Activated CD4-positive, alpha-beta T cell treated with anti-CD3 and anti-CD28 coated beads, Interleukin-10, Interleukin-2, amounts not matched to agents 100 ng/mL and 50 ng/mL, durations not matched to agents 16 hours and 8 hours (primary cell): Measurements from ENCODE around the gene EXOC4.

ENCODE experiments used
- DNase-seq: peaks from one replicate; pipeline ENCODE4 v3.0.0-alpha.2; 2020

EXOC4 gene

GRCh38 chr7:133371616-133372015 is 118.7 kb downstream of the EXOC4 start:
- no peak for DNase-seq

- DNase-seq, result no peak
Observed at GRCh38 chr7:133372337-133372736, 119.5 kb downstream of the EXOC4 start.

GRCh38 chr7:133376514-133376913 is 123.6 kb downstream of the EXOC4 start:
- DNase-seq, result no peak

GRCh38 chr7:133381965-133382364 is 129.1 kb downstream of the EXOC4 start:
- no peak for DNase-seq

GRCh38 chr7:133382775-133383559 is 130.1 kb downstream of the EXOC4 start:
- DNase-seq, result no peak

GRCh38 chr7:133386205-133386604 is 133.3 kb downstream of the EXOC4 start:
- DNase-seq, result no peak

- no peak for DNase-seq
Observed at GRCh38 chr7:133389727-133390126, 136.8 kb downstream of the EXOC4 start.

- DNase-seq, result no peak
Observed at GRCh38 chr7:133391206-133391605, 138.3 kb downstream of the EXOC4 start.

- no peak for DNase-seq
Observed at GRCh38 chr7:133394369-133394768, 141.5 kb downstream of the EXOC4 start.

GRCh38 chr7:133395551-133395950 is 142.7 kb downstream of the EXOC4 start:
- DNase-seq, result no peak

- no peak for DNase-seq
Observed at GRCh38 chr7:133398506-133398905, 145.6 kb downstream of the EXOC4 start.

GRCh38 chr7:133401225-133401624 is 148.3 kb downstream of the EXOC4 start:
- DNase-seq, result no peak

GRCh38 chr7:133408212-133408611 is 155.3 kb downstream of the EXOC4 start:
- no peak for DNase-seq

- no peak for DNase-seq
Observed at GRCh38 chr7:133409421-133409820, 156.5 kb downstream of the EXOC4 start.

- DNase-seq, result no peak
Observed at GRCh38 chr7:133409966-133410365, 157.1 kb downstream of the EXOC4 start.

- no peak for DNase-seq
Observed at GRCh38 chr7:133411395-133411794, 158.5 kb downstream of the EXOC4 start.

GRCh38 chr7:133412942-133413341 is 160.1 kb downstream of the EXOC4 start:
- DNase-seq, result no peak

- DNase-seq, result no peak
Observed at GRCh38 chr7:133419041-133419440, 166.2 kb downstream of the EXOC4 start.

- no peak for DNase-seq
Observed at GRCh38 chr7:133423618-133424017, 170.7 kb downstream of the EXOC4 start.

GRCh38 chr7:133428326-133428725 is 175.4 kb downstream of the EXOC4 start:
- no peak for DNase-seq

GRCh38 chr7:133428876-133429275 is 176.0 kb downstream of the EXOC4 start:
- DNase-seq, result no peak

GRCh38 chr7:133429371-133429770 is 176.5 kb downstream of the EXOC4 start:
- DNase-seq, result no peak

- no peak for DNase-seq
Observed at GRCh38 chr7:133431134-133431724, 178.4 kb downstream of the EXOC4 start.

- DNase-seq, result no peak
Observed at GRCh38 chr7:133433165-133433812, 180.4 kb downstream of the EXOC4 start.
